ENCODE results near the gene CAMSAP1.

DNA sequence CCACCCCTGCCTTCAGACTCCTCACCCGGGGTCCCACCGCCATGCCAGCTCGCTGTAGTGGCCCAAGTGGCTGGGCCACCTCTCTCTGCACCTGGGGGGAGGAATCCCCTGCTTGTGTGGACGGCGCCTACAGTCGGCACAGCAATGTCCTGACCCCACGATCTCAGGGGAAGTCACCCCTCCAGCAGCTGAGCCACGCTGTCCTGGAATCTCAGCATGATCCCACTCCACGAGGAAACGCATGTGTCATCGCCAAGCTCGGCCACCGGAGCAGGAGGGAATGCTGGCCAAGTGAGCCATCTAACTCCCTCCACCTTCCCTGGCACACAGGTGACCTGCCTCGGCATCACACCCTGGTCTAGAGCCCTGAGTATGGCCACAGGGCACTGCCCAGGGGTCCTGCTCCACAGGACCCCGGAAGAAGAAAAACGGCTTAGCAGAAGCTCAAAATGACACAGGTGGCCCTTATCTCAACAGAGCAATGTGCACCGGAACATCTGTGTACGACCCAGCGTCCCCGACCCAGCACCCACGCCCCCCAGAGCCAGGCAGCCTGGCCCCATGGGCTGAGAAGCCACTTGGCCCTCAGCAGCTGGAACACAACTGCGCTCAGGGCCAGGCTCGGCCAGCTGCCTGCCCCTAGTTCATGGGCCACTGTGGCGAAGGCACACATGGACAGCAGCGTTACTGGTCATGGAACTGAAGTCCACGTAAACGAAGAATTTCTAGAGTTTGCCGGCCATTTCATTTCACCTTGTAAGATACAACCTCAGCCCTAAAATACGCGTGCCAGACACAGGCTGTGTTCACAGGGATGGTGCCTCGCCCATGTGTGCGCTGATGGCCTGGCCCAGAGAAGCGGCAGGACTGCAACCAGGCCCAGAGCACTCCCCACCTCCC is 23.4 kb upstream of the CAMSAP1 start:
- TF ChIP-seq, protein P1, sequence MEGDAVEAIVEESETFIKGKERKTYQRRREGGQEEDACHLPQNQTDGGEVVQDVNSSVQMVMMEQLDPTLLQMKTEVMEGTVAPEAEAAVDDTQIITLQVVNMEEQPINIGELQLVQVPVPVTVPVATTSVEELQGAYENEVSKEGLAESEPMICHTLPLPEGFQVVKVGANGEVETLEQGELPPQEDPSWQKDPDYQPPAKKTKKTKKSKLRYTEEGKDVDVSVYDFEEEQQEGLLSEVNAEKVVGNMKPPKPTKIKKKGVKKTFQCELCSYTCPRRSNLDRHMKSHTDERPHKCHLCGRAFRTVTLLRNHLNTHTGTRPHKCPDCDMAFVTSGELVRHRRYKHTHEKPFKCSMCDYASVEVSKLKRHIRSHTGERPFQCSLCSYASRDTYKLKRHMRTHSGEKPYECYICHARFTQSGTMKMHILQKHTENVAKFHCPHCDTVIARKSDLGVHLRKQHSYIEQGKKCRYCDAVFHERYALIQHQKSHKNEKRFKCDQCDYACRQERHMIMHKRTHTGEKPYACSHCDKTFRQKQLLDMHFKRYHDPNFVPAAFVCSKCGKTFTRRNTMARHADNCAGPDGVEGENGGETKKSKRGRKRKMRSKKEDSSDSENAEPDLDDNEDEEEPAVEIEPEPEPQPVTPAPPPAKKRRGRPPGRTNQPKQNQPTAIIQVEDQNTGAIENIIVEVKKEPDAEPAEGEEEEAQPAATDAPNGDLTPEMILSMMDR (conservative IDR thresholded peaks at IDR 0.05; ENCODE audit: low read depth, low read length), result no peak
- TF ChIP-seq POLR2A (IDR thresholded peaks at IDR 0.05; ENCODE audit: low read depth, low read length), result no peak
- no peak for TF ChIP-seq MXI1 (IDR thresholded peaks at IDR 0.05; ENCODE audit: borderline replicate concordance, low read depth, low read length)
- no peak for TF ChIP-seq RCOR1 (IDR thresholded peaks at IDR 0.05; ENCODE audit: insufficient replicate concordance, low read length)
- TF ChIP-seq RFX5 (IDR thresholded peaks at IDR 0.05; ENCODE audit: low read depth, low read length), result no peak
- TF ChIP-seq, protein P2, sequence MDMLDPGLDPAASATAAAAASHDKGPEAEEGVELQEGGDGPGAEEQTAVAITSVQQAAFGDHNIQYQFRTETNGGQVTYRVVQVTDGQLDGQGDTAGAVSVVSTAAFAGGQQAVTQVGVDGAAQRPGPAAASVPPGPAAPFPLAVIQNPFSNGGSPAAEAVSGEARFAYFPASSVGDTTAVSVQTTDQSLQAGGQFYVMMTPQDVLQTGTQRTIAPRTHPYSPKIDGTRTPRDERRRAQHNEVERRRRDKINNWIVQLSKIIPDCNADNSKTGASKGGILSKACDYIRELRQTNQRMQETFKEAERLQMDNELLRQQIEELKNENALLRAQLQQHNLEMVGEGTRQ (IDR thresholded peaks at IDR 0.05; ENCODE audit: low read depth, low read length), result no peak
- TF ChIP-seq BHLHE40 (IDR thresholded peaks at IDR 0.05; ENCODE audit: low read depth, low read length), result no peak
- no peak for TF ChIP-seq SMC3 (IDR thresholded peaks at IDR 0.05; ENCODE audit: low read depth, low read length)

All from IMR-90 (cell line).